GM21360 (cell line): Measurements from ENCODE around the gene RUNX1.

Source experiments
- ATAC-seq: cut with Tn5 transposase; IDR thresholded peaks from one replicate; pipeline ENCODE4 v1.9.1; 2021; ENCODE audit warnings: mild to moderate bottlenecking, moderate library complexity; ENCODE audit not compliant: unreplicated experiment

Gene RUNX1

DNA sequence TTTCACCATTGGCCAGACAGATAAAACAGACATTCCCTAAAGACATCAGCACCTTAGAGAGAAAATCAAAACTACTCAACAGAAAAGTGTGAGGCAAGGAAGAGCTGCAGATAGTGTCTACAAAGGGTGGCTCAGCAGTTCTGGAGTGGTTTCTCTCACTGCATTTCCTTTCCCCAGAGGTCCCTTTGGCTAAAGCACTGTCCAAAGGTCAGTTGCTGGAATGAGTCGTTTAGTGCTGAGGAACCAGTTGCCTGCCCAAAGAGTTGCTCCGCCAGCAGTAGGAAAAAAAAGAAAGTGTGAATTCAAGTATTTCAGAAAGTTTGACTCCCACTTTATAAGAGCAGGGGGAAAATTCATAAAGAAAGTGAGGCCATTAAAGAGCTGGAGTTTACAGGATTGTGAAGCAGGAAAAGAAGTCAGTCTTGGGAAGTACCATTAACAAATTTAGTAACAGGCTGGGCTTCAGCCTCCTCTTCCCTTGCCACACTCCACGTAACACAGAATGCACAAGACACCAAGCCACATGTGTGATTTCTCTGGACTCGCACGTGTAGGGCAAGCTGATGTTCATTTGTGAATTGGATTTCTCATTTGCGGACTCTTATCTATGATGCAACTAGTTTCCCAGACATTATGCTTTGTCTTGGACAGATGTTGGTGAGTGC is 122.2 kb downstream of the RUNX1 start:
- no peak for ATAC-seq

DNA sequence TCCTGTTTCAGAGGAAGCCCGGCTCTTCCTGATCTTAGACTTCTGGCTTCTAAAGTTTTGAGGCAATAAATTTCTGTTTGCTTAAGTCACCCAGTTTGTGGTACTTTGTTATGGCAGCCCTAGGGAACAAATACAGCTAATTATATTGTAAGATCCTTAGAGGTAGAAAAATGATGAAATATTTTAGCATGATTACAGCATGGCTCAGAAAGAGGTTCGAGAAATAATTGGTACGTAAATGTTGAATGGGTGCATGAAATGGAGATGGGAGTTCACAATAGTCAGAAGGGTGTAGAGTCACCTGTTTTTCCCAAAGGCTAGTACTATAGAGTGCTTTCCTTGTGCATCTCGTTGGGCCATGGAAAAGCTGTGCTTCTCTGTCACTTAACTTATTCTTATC is 123.5 kb downstream of the RUNX1 start:
- no peak for ATAC-seq

DNA sequence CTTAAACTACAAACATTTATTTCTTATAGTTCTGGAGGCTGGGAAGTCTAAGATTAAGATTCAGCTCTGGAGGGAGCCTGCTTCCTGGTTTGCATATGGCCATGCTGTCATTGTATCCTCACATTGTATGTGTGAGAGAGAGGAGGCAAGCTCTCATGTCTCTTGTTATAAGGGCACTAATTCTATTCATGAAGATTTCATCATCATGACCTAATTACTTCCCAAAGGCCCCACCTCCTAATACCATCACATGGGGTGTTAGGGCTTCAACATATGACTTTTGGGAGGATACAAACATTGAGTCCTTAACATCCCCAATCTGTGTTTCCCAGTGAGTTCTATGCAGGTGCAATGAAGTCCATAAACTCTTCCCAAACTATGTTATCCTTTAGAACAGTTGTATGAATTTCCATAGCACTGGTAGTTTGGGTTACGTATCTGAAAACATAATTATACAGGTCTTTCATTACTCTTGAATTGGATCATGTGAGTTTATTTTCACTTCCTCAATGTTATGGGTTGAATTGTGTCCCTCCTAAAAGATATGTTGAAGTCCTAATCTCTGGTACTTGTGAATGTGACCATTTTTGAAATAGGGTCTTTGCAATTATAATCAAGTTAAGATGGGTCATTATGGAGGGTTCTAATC is 124.2 kb downstream of the RUNX1 start:
- ATAC-seq = no peak

DNA sequence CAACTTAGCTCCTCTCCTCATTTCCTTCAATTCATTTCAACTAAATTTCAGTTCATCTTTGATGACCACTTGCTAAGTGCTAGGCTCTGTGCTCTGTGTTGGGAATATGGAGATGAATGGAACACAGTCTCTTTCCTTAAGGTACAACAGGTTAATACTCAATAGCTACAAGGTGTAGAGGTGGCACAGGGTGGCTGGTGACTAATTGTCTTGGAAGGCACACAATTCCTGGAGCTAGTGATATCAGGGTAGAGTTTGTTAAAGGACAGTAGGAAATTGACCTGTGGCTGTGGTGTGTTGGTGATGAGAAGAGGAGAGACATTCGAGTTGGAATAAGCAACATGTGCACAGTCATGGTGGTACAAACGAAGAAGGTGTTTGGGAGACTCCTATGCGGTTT is 124.9 kb downstream of the RUNX1 start:
- no peak for ATAC-seq

DNA sequence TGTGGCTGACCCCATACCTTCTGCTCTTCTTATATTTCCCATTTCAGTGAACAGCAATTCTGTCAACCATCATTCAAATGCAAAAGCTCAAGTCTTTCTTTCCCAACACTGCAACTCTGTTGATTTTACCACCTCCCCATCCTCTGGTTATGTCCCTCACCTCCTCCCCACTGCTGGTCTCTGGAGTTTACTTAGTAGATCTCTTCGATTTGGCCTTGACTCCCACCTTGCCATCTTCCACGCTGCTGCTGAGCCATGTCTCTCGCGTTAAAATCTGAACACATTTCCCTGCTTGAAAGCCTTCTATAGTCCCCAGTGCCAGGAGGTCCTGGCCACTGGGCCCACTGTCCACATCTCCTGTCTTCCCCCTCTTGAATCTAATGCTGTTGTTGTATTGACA is 125.5 kb downstream of the RUNX1 start:
- ATAC-seq = no peak

DNA sequence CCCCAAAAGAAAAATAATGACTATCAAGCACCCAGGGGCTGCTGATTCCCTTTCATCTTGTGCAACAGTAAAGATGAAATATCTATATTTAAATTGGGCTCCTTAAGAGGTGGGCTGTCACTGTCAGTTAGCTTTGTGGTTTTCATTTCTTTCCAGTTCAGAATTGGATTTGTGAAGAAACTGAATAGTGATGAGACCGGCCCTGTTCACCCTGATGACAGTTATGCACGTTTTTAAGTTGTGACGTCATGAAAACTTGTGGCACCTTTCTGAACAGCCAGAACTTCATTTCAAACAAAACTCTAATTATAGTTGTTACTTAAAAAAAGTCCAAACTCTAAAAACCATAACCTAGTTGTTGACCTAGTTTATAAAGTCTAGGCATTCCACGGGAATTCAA is 125.9 kb downstream of the RUNX1 start:
- no peak for ATAC-seq

DNA sequence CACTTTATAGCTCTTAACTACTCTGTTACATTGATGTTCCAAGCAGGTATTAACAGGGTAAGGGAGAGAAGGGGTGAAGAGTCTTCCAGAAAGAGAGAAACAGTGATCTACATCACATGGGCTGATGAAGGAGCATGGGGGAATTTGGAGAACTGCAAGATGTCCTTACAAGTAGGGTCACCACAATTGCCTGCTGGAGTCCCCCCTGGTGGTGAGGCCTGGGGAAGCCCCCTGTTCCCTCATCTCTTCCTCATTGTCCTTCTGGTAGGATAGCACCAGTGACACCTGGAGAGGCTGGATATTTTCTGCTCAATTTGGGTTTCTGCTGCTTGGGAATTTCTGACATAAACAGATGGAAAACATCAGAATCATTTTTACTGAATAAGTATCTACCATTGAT is 126.6 kb downstream of the RUNX1 start:
- ATAC-seq = no peak

DNA sequence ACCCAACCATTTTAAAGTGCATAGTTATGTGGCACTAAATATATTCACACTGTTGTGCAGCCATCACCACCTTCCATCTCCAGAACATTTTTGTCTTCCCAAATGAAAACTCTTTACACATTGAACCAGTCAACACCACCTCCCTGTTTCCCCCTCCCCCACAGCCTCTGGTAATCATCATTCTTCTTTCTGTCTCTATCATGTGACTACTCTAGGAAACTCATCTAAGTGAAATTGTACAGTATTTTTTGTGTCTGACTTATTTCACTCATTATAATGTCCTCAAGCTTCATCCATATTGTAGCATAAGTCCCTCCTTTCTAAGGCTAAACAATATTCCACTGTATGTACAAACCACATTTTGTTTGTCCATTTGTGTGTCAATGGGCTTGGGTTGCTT is 128.0 kb downstream of the RUNX1 start:
- no peak for ATAC-seq

DNA sequence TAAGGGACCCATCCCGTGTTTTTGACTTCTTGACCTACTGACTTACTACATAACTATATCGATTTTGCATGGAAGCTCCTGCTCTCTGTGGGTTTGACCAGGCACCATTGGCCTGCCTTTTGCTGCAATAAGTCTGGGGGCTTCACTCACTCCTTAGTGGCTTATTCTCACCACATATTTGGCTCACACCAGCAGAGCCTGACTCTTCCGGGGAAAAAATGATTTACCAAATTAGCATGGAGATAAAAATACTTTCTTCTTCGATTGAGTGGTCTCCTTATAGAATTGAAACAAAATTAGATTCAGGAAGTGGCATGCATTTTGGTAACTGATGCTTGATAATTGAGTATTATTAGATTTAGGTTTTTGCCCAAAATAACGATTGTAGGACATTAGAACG is 129.7 kb downstream of the RUNX1 start:
- ATAC-seq = no peak

DNA sequence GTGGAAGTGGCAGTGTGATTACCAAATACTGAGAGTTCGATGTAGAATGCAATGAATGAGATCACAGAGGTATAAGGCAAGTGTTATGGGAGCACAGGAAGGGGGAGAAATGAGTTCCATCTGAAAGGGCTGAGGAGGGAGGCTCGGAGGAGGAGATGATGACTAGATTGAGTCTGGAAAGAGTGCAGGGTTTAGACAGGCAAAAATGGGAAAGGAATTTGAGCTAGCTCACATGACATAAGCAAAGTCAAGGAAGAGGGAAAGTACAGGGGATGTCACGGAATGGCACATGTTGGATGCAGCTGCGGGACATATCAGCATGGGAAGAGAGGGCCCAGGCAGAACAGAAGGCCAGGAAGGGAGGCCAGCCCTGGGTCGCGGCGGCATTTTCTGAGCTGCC is 132.7 kb downstream of the RUNX1 start:
- ATAC-seq = no peak

DNA sequence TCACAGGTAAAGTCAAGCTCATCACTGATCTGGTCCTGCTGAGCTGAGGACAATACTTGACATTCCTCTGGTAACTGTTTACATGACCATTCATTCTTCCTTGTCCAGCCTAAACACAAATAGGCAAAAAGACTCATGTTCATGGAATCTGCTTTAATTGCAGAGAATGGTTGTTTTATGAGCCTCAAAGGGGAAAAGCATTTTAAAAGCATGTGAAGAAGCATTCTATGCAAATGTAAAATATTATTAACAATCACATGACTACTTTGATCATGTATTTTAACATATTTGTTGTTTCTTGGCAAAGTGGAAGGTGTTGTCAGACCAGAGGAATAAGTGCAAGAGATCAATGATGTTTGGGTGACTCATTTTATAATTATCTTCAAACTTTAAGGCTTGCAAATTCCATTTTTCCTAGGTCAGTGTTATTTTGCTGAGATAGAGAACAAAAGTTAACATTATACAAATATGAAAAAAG is 133.7 kb downstream of the RUNX1 start:
- ATAC-seq = no peak

DNA sequence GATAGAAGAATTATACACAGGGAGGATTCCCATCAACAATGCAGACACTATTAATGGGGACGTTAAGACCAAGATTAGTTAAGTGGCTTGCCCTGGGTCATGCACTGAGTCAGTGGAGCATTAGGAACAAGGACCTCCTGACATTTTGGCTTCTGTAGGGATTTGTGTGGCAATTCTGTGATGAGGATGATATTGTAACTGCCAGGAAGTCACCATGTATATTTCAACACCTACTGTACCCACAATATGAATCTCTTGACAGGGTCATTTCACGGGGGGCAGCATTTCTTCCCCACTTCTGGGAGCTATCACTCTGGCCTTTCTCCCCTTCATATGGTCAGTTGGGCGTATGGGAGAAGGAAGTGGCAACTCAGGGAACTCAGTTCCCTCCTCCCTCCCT is 134.9 kb downstream of the RUNX1 start:
- no peak for ATAC-seq

DNA sequence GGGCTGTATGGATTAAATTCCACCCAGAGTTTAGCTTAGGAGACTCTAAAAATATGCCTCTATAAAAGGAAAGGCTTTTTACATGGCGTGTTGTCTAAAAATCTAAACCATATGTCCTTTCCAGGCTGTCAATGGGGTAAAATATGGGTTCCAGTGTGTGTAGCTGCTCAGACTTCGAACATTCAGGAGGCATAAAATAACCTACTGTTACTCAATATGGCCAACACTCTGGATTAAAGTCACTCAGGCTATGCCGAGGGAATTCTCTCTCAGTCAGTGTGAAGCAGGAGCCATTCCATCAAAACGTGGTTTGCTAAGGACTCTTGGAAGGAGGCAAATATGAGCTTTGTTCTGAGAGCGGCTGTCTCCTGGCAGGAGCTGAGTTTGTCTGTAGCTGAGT is 135.3 kb downstream of the RUNX1 start:
- ATAC-seq = no peak

DNA sequence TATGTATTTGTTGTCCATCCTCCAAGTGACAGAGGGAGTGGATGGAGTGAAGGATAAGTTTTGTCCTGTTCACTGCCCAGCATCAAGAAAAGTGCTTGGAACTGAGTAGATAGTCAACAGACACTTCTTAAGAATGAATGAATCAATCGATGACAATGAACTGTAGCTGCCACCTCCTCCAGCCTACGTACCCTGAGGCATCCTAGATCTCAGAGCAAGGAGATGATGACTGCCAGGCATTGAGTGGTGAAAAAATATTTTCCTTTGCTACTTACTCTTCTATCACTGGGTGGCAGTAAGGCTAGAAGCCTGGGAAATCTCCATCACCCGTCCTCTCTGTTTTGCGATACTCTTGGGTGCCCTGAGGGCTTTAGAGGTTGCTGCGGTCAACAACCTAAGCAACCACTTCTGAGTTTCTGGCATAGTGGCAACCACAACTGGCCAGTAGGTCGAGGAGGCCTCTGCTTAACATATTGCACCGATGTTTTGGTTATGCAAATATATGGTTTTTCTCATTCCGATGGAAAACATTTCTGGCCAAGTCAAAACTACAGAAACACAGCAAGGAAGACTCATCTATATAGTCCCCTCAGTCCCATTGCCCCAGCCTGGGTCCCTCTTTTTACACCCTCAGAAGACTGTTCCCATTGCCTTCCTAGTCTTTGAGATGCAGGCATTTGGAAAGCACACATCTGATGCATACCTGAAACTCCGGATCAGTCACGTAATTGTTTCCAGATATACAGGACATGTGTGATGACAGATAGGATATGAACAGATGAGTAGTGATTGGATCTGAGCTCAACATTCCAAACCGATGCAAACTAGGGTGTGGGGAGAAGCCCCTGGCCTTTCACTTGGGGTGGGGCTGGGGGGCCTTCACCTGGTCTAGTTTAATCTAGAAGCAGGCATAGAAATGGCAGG is 136.8 kb downstream of the RUNX1 start:
- ATAC-seq = no peak

DNA sequence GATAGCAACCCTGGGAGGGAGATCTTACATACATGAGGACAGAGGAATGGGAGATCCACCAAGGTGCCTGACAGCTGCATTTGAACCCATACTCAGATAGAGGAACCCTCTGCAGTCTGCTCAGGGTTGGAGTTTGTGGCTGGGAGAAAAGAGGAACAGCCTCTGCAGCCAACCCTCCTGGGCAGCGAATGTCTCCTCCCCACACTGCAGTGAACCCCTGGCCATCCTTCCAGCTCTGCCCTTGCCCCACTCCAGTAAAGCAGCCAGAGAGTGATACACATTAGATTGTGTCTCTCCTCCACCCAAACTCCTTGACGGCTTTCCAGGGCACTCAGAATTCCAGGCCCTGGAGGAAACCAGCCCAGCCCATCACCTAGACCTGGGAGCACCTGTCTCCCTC is 137.7 kb downstream of the RUNX1 start:
- ATAC-seq = no peak

DNA sequence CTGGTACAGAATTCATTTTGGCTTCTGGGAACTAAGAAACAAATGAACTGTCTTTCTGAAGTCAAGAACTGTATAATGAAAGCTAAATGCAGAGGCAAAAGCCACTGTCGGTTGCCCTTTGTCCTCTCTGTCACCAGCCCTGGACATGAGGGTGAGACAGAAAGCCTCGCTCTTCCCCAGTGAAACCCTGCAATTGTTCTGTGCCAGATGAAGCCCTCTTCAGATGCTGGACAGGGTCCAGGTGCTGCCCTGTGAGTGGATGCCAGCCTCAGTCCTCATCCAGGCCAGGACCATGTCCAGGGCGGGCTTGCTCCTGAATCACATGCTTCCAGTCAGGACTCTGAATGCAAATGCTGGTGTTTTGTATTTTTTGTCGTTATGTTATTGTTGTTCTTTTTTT is 138.7 kb downstream of the RUNX1 start:
- no peak for ATAC-seq

DNA sequence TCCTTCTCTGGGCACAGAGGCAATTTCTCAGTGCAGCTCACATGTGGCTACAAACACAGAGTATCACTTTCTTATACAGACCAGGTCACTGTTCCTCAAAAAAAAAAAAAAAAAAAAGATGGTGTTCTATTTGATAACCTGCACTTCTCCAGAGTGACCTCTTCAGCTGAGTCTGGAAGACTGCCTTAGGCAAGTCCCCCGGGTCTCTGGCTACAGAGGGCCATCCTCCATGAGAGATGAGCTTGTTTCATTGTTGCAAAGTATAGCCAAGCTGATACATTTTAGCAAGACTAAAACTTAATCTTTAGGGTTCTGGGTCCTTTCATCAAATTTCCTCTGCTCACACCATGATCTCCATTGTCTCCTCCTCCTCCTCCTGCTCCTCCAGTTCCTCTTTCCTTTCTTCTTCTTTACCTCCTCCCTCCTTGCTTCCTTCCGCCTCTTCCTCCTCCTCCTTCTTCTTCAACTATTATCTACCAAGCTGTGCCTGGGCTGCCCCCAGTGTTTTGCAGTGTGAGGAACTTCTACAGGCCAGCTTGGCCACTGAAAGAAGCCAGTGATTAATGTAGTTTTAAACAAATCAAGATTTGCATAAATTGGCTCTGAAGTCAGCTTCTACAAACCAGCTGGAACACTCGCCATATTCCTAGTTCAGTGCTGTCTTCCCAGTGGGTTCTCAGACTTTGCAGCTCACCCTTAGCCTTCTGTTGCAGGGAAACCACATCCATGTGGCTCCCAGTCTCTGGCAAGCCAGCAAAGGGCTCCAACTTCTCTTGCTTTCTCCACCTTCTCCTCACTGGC is 139.4 kb downstream of the RUNX1 start:
- no peak for ATAC-seq

DNA sequence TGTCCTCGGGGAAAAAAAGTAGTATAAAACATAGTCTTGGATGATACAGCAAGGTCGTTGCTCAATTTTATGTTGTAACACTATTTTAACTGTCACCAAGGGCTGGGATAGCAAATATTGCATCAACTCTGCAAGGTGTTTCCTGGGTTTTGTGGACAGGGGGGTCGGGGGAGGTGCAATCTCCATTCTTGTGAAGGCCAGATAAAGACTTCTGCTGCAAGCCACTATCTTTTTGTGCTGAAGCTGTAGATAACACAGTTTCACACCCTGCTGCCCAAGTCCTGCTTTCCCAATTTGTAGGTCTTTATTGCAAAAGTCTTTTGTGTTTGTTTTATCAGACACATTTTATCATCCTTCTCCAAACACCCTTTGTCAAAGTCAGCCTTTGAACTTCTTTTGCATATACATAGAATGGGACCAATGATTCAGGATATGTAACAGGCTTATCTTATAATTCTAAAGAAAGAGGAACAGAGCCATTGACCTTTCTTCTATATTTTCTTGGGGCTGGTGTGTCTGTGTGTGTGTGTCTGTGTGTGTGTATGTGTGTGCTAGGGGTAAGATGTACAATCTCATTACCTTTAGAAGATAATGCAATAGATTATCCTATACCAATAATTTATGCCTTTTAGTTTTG is 140.6 kb downstream of the RUNX1 start:
- no peak for ATAC-seq

DNA sequence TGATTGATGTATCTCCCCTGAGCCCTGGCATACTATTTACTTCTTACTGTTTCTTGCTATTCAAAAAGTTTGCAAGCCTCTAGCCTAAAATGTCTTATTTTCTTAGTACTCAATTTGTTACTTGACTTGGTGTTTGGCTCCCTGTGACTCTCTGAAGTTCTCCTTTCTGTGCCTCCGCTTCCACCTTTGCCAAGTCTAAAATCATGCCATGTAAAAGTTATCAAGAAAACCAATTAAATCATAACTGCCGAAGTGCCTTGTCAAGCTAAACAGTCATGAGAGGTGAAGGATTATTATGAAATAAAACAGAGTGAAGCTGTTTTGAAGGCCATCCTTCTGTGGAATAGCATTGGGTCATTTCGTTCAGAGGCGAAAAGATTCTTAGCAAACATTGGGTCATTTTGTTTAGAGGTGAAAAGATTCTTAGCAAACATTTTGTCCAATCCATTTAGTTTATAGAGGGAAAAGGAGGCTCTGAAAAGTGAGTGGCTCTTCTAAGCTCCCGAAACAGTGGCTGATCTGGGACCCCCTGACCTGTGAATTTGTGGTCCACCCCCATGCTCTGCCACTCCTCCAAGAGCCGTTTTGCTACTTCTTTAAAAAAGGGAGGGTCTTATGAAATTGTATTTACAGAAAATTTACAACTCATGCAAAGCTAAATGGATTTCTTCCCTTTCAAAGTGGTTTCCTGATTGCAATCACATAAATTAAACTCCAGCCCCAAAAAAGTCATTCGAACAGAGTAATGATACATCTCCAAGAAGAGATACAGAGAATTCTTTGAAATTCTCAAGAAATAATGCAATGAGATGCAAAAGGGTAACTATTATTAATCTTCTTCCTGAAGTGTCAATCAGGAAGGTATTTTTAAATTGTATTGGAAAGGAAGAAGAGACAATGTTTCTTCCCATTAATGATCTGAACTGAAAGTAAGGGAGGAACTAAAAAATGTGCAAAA is 141.4 kb downstream of the RUNX1 start:
- no peak for ATAC-seq
